GM12873 (cell line): ENCODE measurements around the gene TSPAN9.

ENCODE experiments used
- CTCF ChIP-seq: IDR thresholded peaks from 2 replicates; pipeline ENCODE4 v1.5.1; 2012; ENCODE audit warnings: low read depth, mild to moderate bottlenecking, moderate library complexity, low read length, control low read depth; ENCODE audit not compliant: insufficient read depth; ENCODE audit errors: missing control alignments

Gene TSPAN9

GRCh38 chr12:3213768-3214167 is 136.6 kb downstream of the TSPAN9 start:
- TF ChIP-seq CTCF: no peak

- no peak for TF ChIP-seq CTCF
Measured at GRCh38 chr12:3214526-3215365, 137.6 kb downstream of the TSPAN9 start.

DNA sequence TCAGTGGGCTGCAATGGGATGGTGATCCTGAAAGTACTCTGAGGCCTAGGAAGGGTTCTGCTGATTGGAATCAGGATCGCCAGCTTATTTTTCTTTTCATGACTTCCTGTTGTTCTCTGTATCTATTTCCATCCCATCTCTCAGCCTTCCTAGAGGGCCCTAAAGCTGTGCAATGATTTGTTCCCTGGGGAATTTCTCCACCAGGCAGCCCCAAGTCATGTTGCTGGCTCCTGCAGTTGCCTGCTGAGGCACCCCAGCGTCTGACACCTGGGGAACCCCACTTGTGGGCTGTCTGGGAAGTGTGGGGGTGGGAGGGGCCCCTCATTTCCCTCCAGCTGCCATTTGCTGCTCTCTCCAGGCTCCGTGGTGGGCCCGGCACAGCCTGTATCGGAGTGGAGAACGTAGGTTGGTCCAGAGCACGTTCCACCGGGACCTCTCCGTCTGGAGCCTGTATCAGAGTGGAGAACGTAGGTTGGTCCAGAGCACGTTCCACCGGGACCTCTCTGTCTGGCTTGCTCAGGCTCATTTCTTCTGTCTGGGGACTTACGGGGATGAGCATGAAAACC is 138.3 kb downstream of the TSPAN9 start:
- no peak for TF ChIP-seq CTCF

DNA sequence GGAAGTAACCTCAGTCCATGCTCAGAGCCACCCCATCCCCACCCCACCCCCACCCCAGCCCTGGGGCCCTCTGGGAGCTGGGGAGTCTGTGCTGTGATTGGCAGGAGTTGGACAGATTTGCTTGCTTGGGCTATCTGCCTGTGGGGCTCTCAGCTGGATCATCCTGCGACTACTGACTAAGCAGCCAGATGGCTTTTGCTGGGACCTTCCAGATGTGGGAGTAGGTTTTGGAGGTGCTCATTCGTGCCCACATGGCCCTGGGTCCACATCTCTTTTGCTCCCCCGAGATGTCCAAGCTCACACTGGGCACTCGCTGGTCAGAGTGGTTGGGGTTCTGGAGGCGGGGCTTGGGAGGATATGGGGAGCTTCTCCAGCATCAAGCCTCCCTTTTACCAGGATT is 138.9 kb downstream of the TSPAN9 start:
- TF ChIP-seq CTCF: no peak

DNA sequence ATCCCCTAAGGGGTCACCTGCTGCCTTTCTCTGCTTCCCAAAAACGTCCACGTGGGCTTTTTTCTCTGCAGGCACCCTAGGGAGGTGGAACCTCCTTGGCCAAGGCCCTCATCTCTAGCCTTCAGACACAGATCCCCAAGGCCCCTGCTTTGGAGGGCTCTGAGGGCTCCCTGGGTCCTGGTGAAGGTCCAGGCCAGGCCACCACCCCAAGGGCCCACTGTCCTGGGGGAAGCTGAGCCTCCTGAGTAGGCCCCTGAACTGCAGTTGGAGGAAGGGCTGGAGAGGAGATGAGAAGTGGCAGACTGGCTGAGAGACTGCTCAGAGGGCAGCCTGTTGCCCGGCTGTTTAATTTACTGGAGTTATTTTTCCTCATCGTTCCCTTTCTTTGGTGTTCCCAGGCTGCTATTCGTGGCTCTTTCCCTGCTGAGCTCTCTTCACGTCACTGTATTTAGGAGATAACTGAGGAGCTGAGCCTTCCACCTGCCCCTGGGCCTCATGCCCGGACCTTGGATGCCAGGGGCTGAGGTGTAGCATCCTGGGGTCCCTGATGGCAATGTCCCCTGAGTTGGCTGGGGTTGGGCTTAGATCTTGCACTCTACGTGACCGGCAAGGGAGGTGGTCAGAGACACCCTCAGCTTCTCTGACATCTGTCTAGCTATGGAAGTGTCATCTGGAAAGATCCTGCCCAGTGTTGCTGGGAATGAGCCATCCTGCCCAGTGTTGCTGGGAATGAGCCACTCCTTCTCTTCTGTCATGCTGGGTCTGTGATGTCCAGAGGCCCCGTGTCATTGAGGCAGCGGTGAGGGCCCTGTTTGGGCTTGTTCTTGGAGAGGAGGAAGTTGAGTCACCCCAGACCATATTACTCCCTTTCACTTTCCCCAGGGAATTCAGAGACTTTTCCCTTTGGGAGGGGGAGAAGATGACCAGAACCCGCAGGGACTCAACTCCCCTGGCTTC is 139.8 kb downstream of the TSPAN9 start:
- TF ChIP-seq CTCF: no peak

DNA sequence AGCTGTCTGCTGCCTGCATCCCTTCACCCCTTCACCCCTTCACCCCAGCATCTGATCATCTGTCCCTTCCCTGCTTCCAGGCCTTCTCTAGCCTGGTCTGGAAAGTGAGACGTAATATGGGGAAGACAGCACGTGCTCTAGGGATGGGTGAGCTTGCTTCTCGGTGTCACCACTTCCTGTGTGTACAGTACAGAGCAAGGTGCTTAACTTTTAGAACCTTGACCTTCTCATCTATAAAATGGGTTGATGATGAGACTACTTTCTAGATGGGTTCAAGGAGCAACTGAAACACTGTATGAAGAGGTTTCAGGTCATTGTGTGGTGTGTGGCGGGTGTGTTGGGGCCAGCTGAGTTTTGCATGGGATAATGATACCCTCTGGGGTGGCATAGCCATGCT is 140.5 kb downstream of the TSPAN9 start:
- TF ChIP-seq CTCF: no peak
